Measurements from ENCODE around the gene ZNF678. TPM values are rescaled to one million over a fixed set of nuclear protein-coding genes. Genes with fewer than 3 reads are reported as not detected.

The ZNF678 gene
- total RNA-seq, 1 donor from 2014 or later, result 20.6 TPM

DNA sequence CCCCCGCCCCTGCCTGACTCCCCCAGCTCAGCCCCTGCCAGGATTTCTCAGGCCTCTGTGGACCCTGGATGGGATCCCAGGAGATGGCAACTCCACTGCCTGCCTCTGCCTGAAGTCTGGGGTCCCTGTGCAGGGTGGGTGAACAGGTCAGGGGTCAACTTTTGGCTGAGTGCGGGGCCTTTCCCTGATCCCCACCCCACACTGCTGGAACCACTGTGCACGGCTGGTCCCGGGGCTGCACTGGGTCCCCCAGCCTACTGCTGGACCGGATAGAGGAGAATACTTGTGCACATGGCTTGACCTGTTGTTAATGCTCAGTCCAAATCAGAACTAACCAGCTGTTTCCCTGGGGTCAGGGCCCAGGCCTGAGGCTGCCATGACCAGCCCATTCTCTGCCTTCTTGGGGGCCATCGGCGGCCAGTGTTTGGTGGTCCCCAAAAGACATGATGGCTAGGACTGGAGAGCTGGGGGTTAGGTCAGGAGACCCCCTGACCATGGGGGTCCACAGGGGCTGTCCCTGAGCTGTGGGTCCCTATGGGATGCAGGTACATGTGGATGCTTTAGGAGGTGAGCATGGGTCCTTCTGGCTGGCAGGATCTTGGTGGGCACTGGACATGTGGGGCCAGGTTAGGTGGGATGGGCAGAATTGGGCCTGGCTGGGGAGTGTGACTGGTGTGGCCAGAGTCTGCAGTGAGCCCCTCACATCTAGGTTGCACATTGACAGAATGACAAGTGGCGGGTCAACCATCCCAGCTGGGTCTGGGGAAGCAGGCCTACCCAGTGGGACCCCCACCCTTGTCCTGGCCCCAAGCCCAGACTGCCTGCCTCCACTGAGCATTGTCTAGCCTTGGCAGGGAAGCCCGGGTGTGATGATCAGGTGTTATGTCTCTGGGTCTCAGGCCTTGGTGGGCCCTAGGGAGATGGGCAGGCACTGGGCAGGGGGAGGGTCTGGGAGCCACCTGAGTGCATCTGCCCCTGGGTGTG is 19.0 kb upstream of the ZNF678 start:
- peaks cover 8% of the 10 kb centered on the region for H3K4me1 Mint-ChIP-seq
- DNase-seq (ENCODE audit: low spot score in 2 of 2, unreplicated experiment in 2 of 2), result no peak
- no peaks in the 10 kb centered on the region for H3K27me3 Mint-ChIP-seq (ENCODE audit: low read depth)
- H3K36me3 Mint-ChIP-seq, result no peaks in the 10 kb centered on the region
- no peak overlapping the region for H3K4me3 Mint-ChIP-seq
- TF ChIP-seq, protein P1, sequence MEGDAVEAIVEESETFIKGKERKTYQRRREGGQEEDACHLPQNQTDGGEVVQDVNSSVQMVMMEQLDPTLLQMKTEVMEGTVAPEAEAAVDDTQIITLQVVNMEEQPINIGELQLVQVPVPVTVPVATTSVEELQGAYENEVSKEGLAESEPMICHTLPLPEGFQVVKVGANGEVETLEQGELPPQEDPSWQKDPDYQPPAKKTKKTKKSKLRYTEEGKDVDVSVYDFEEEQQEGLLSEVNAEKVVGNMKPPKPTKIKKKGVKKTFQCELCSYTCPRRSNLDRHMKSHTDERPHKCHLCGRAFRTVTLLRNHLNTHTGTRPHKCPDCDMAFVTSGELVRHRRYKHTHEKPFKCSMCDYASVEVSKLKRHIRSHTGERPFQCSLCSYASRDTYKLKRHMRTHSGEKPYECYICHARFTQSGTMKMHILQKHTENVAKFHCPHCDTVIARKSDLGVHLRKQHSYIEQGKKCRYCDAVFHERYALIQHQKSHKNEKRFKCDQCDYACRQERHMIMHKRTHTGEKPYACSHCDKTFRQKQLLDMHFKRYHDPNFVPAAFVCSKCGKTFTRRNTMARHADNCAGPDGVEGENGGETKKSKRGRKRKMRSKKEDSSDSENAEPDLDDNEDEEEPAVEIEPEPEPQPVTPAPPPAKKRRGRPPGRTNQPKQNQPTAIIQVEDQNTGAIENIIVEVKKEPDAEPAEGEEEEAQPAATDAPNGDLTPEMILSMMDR (IDR thresholded peaks at IDR 0.05; ENCODE audit: unreplicated experiment), result no peak
- H3K9me3 Mint-ChIP-seq, result no peaks in the 10 kb centered on the region
- H3K27ac Mint-ChIP-seq, result no peak overlapping the region

DNA sequence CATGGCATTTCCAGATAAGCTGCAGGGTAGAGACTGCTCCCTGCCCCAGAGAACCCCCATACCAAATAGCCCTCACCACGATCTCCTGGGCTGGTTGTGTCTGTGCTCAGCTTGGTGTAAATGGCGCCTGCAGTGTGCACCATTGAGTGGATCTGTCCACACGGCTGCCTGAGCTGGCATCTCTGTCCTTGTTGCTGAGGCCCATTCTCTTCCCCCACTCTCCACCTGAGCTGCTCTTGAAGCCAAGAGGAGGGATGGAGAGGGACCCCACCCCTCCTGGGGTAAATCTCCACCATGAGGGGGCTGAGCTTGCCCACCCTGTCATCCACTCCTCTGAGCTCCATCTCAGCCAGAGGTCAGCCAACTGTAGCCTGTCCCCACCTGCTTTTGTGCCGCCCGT is 18.0 kb upstream of the ZNF678 start:
- DNase-seq (ENCODE audit: low spot score in 2 of 2, unreplicated experiment in 2 of 2), result no peak
- Mint-ChIP-seq H3K36me3 (no peaks in the 10 kb centered on the region), H3K9me3 (no peaks in the 10 kb centered on the region), H3K27ac (no peak overlapping the region), H3K27me3 (ENCODE audit: low read depth) (no peaks in the 10 kb centered on the region), H3K4me1 (peaks cover 8% of the 10 kb centered on the region), H3K4me3 (no peak overlapping the region)
- TF ChIP-seq, protein P1 (IDR thresholded peaks at IDR 0.05; ENCODE audit: unreplicated experiment), result no peak

DNA sequence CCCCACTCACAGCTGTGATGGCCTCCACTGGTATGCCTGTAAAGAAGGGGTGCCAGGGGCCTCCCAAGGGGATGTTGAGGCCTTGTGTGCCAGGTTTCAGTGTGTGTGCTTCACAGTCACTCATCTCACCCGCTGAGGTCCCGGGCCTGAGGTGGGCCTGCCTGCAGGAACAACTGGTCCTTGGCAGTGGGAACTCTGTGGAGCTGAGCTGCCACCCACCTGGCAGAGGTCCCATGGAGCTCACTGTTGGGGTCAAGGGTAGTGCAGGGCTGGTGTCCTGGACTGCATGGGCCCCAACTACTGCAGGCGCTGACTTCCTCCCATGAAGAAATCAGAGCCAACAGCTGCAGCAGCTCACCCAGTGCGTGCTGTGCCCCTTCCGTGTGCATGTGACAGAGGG is 17.3 kb upstream of the ZNF678 start:
- Mint-ChIP-seq H3K36me3 (peaks cover 2% of the 10 kb centered on the region), H3K9me3 (peaks cover 4% of the 10 kb centered on the region), H3K27ac (no peak overlapping the region), H3K27me3 (ENCODE audit: low read depth) (no peaks in the 10 kb centered on the region), H3K4me1 (peaks cover 8% of the 10 kb centered on the region), H3K4me3 (no peak overlapping the region)
- TF ChIP-seq, protein P1 (IDR thresholded peaks at IDR 0.05; ENCODE audit: unreplicated experiment), result no peak
- no peak for DNase-seq (ENCODE audit: low spot score in 2 of 2, unreplicated experiment in 2 of 2)

DNA sequence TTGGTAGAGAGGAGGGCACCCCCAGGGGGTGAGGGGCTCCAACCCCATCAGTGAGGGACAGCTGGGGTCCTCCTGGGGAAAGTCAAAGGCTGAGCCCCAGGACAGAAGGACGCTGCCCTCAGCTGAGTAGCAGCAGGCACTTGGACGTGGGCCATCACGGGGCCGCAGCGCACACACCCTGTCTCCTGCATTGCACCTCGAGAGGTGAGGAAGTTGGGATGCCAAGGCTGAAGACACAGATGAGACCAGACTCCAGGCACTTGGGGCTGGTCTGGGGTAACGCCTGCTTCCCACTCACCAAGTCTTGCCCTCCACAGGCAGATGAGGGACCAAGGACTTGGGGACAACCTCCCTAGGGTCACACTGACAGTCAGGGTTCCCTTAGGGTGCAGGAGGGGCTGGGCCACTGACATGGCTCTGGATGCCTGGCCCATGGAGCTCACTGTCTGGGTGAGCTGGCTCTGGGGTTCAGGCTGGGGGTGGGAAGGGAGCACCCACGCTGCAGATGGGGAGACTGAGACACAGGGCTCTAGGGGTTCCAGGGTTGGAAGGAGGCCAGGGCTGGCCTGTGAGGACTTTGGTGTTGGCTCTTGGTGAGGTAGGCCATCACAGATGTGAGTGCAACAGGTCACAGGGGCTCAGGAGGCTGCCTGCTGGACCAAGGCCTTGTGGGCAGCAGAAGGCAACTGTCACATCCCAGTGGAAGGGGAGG is 16.6 kb upstream of the ZNF678 start:
- H3K4me3 Mint-ChIP-seq, result no peak overlapping the region
- H3K4me1 Mint-ChIP-seq, result peaks cover 3% of the 10 kb centered on the region
- DNase-seq (ENCODE audit: low spot score in 2 of 2, unreplicated experiment in 2 of 2), result no peak
- TF ChIP-seq, protein P1 (IDR thresholded peaks at IDR 0.05; ENCODE audit: unreplicated experiment), result no peak
- H3K27me3 Mint-ChIP-seq (ENCODE audit: low read depth), result no peaks in the 10 kb centered on the region
- no peak overlapping the region for H3K27ac Mint-ChIP-seq
- peaks cover 2% of the 10 kb centered on the region for H3K36me3 Mint-ChIP-seq
- H3K9me3 Mint-ChIP-seq, result peaks cover 9% of the 10 kb centered on the region

DNA sequence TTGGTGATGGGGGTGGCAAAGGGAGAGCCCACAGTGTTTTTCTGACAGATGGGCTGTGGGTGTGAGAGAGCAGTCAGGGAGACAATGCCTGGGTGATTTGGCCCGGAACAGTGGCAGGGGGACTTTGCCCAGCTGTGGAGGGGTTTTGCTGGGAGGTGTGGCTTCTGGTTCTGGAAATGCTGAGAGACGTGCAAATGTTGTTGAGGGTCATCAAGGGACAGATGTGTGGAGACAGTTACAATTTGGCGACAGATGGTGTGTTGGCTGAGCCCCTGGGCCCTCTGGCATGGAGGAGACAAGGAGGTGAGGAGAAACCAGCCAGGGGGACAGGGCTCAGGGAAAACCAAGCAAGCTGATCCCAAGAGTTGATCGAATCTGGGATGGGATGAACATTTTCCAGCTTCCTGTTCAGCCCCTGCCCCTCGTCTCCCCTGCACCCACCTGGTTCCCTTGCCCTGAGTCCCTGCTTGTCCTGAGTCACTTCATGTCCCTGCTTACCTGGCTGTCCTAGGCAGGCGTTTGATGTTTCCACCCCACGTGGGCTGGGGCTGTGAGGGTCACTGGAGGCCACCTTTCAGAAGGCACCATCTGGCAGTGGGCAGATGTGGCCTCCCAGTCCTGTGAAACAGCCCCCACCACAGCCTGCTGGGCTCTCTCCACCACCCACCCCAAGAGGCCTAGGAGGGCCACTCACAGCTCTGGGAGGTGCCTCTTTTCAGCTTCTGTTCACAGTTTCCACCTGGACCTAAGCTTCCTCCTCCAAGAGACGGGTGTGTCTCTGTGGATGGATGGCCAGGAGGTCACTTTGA is 15.8 kb upstream of the ZNF678 start:
- no peak for DNase-seq (ENCODE audit: low spot score in 2 of 2, unreplicated experiment in 2 of 2)
- H3K36me3 Mint-ChIP-seq, result peaks cover 3% of the 10 kb centered on the region
- no peak overlapping the region for H3K4me3 Mint-ChIP-seq
- H3K27ac Mint-ChIP-seq, result no peak overlapping the region
- TF ChIP-seq, protein P1 (IDR thresholded peaks at IDR 0.05; ENCODE audit: unreplicated experiment), result no peak
- no peaks in the 10 kb centered on the region for H3K27me3 Mint-ChIP-seq (ENCODE audit: low read depth)
- H3K9me3 Mint-ChIP-seq, result peaks cover 15% of the 10 kb centered on the region
- peaks cover 3% of the 10 kb centered on the region for H3K4me1 Mint-ChIP-seq

All from mesothelial cell of epicardium (in vitro differentiated cells).